Endometrium (tissue), 2 donors: Measurements from ENCODE around the gene HMMR.

Experiments used
- FAIRE-seq: peaks from 2 replicates; lab custom pipeline; 2012; peaks lifted over from hg19 to GRCh38; lab: Jason Lieb, UNC
- donor health status: control.
- donor health status: control.

Gene HMMR

GRCh38 chr5:163458778-163459385 lies 1.6 kb upstream of the HMMR start:
- FAIRE-seq, result no peak

GRCh38 chr5:163459462-163459818 lies 992 bp upstream of the HMMR start:
- FAIRE-seq, result no peak

GRCh38 chr5:163459819-163460561 lies 442 bp upstream of the HMMR start, which contains the start of gene NUDCD2:
Gene NUDCD2 (minus strand): TSS chr5:163460102. CDS start chr5:163460050, 52 bp downstream.
- FAIRE-seq, result no peak

- no peak for FAIRE-seq
These were observed 2.6 kb downstream of the HMMR start for GRCh38 chr5:163463063-163463435.

GRCh38 chr5:163467682-163468081 lies 7.2 kb downstream of the HMMR start:
- no peak for FAIRE-seq

- peak; percentile 79 for FAIRE-seq
These were observed 13.3 kb downstream of the HMMR start for GRCh38 chr5:163473635-163474243.

- FAIRE-seq, result no peak
These were observed 15.0 kb downstream of the HMMR start for GRCh38 chr5:163475411-163475810.

GRCh38 chr5:163478126-163478981 lies 17.9 kb downstream of the HMMR start:
- peak; percentile 77 for FAIRE-seq

- no peak for FAIRE-seq
These were observed 18.5 kb downstream of the HMMR start for GRCh38 chr5:163478982-163479271.

GRCh38 chr5:163489055-163489744 lies 28.8 kb downstream of the HMMR start:
- FAIRE-seq, result no peak

- no peak for FAIRE-seq
These were observed 29.3 kb downstream of the HMMR start for GRCh38 chr5:163489745-163490075.

GRCh38 chr5:163496286-163496685 lies 35.9 kb downstream of the HMMR start:
- no peak for FAIRE-seq

GRCh38 chr5:163497315-163497714 lies 36.9 kb downstream of the HMMR start:
- no peak for FAIRE-seq

GRCh38 chr5:163498886-163499285 lies 38.5 kb downstream of the HMMR start:
- FAIRE-seq, result no peak

- no peak for FAIRE-seq
These were observed 42.1 kb downstream of the HMMR start for GRCh38 chr5:163502521-163502920.

GRCh38 chr5:163503106-163504078 lies 43.0 kb downstream of the HMMR start:
- FAIRE-seq, result peak; percentile 35

GRCh38 chr5:163504079-163504931 lies 43.9 kb downstream of the HMMR start:
- FAIRE-seq, result no peak

- no peak for FAIRE-seq
These were observed 44.6 kb downstream of the HMMR start for GRCh38 chr5:163505049-163505367.

GRCh38 chr5:163505368-163506094 lies 45.1 kb downstream of the HMMR start, which contains the start of gene MAT2B:
Gene MAT2B (plus strand): TSS chr5:163505619. CDS start chr5:163505687, 68 bp downstream.
- peak; percentile 76 for FAIRE-seq

GRCh38 chr5:163506095-163506457 lies 45.6 kb downstream of the HMMR start:
- FAIRE-seq, result no peak
